DOHH2 (cell line): ENCODE results near the gene MOB4.
A peak's percentile ranks its signal among the peaks of the same experiment; 100 is the strongest.

ENCODE experiments used
- H3F3A ChIP-seq: fragments of 200-600 bp; sonication (generic), shearing (Covaris generic); 2 replicates; pipeline ENCODE4 v1.6.0; 2016; ENCODE audit warnings: antibody characterized with exemption, mild to moderate bottlenecking; ENCODE audit not compliant: control insufficient read depth, insufficient read depth
- H3K27ac ChIP-seq: fragments of 200-600 bp; sonication (generic); 2 replicates; pipeline ENCODE4 v1.5.1; 2014; ENCODE audit warnings: low read depth, mild to moderate bottlenecking, low read length, moderate library complexity
- H3K27me3 ChIP-seq: fragments of 200-600 bp; sonication (generic); 2 replicates; pipeline ENCODE4 v1.6.1; 2014; ENCODE audit warnings: mild to moderate bottlenecking, low read length, mixed read lengths; ENCODE audit not compliant: control insufficient read depth
- H3K36me3 ChIP-seq: fragments of 200-600 bp; sonication (generic); 2 replicates; pipeline ENCODE4 v1.6.1; 2014; ENCODE audit warnings: mild to moderate bottlenecking, low read length, moderate library complexity, mixed read lengths; ENCODE audit not compliant: control insufficient read depth
- H3K4me1 ChIP-seq: fragments of 200-600 bp; sonication (generic); 2 replicates; pipeline ENCODE4 v1.6.1; 2014; ENCODE audit warnings: mild to moderate bottlenecking, low read length, mixed read lengths; ENCODE audit not compliant: control insufficient read depth
- H3K4me2 ChIP-seq: fragments of 200-600 bp; sonication (generic); 2 replicates; pipeline ENCODE4 v1.6.0; 2014; ENCODE audit warnings: mild to moderate bottlenecking, low read length, moderate library complexity
- H3K4me3 ChIP-seq: fragments of 200-600 bp; sonication (generic); 2 replicates; pipeline ENCODE4 v1.5.1; 2014; ENCODE audit warnings: mild to moderate bottlenecking, low read length, mixed read lengths
- H3K79me2 ChIP-seq: fragments of 200-600 bp; sonication (generic); 2 replicates; pipeline ENCODE4 v1.6.1; 2014; ENCODE audit warnings: mild to moderate bottlenecking, low read length, mixed read lengths; ENCODE audit not compliant: control insufficient read depth
- H3K9me2 ChIP-seq: fragments of 200-600 bp; sonication (generic); replicated peaks from 2 replicates; pipeline ENCODE4 v1.6.1; 2014; ENCODE audit warnings: mild to moderate bottlenecking, low read length, mixed read lengths; ENCODE audit not compliant: control insufficient read depth
- H3K9me3 ChIP-seq: fragments of 200-600 bp; sonication (generic); 2 replicates; pipeline ENCODE4 v1.6.1; 2014; ENCODE audit warnings: antibody characterized with exemption, low read length, mixed read lengths; ENCODE audit not compliant: control insufficient read depth, insufficient read depth
- H4K20me1 ChIP-seq: fragments of 200-600 bp; sonication (generic); 2 replicates; pipeline ENCODE4 v1.6.0; 2014; ENCODE audit warnings: low read depth, mild to moderate bottlenecking, antibody characterized with exemption, low read length, moderate library complexity; ENCODE audit not compliant: control insufficient read depth, insufficient read depth
- CTCF ChIP-seq: fragments of 200-600 bp; sonication (generic); IDR thresholded peaks from one replicate; pipeline ENCODE4 v1.5.1; 2014; ENCODE audit warnings: antibody characterized with exemption, mild to moderate bottlenecking, low read depth, low read length; ENCODE audit not compliant: poor library complexity, severe bottlenecking
- EZH2phosphoT487 ChIP-seq: fragments of 200-600 bp; sonication (generic); IDR thresholded peaks from 2 replicates; pipeline ENCODE4 v1.6.1; 2017; ENCODE audit warnings: borderline replicate concordance, mild to moderate bottlenecking, antibody characterized with exemption, low read length, moderate library complexity, mixed read lengths

Gene MOB4

DNA sequence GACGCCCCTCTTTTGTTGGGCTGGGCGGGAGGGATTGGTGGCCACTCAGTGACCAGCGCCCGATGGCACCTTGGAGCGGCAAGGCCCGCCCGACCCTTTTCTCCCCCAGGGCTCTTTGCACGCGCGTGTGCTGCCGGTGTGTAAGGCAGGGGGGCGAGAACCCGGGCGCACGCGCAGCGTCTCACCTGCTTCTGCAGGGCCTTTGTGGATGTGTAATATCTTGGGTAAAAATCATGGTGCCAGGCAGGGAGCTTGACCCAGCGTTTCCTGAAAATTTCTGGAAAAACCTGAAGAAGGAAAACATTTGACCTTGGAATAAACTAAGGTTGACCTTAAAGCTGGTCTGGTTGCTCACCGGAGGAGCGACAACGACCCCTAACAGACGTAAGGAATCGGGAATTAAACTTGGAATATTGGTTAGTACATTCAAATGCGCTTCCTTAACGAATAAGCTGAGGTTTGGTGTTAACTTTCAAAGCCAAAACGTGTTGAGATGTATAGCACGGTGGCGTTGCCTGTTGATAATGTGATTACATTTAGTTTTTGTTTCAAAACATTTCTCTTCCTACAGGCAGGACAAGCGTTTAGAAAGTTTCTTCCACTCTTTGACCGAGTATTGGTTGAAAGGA, 15.2 kb upstream of the MOB4 start:
- peaks cover 89% of the 10 kb centered on the region for H3K36me3 ChIP-seq
- H3K9me3 ChIP-seq = no peaks in the 10 kb centered on the region

DNA sequence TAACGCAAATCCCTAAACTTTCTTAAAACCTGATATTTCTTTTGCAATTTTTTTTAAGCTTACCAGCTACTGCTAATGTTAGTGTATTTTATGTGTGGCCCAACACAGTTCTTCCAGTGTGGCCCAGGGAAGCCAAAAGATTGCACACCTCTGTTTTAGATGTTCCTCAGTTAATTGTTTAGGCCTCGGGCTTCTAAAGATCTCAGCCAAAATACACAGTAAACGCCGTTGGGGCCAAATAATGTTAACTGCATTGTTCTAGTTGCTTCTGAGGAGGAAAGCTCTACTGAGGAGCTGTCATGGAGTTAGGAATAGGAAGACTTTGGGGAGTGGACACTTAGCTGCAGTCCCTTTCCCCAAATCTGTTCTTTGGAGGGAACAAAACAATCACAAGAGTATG, 13.7 kb upstream of the MOB4 start:
- Histone ChIP-seq H3K27me3 (no peaks in the 10 kb centered on the region), H3K4me3 (peak overlapping the region; percentile 74), H4K20me1 (peaks cover 17% of the 10 kb centered on the region), H3K36me3 (peaks cover 86% of the 10 kb centered on the region), H3K4me1 (peaks cover 30% of the 10 kb centered on the region), H3K4me2 (peak overlapping the region; percentile 89), H3F3A (peaks cover 52% of the 10 kb centered on the region), H3K9me2 (no peaks in the 10 kb centered on the region), H3K79me2 (peaks cover 75% of the 10 kb centered on the region), H3K9me3 (no peaks in the 10 kb centered on the region), H3K27ac (0 out of 2 replicates have a peak overlapping the region, but pooled peaks have one; percentile 3)
- TF ChIP-seq EZH2phosphoT487 = no peak
- no peak for TF ChIP-seq CTCF

More for the DNA sequence above, 15.2 kb upstream of the MOB4 start:
- Histone ChIP-seq H4K20me1 (peaks cover 32% of the 10 kb centered on the region), H3K4me1 (peaks cover 46% of the 10 kb centered on the region), H3K27me3 (no peaks in the 10 kb centered on the region), H3K9me2 (no peaks in the 10 kb centered on the region), H3F3A (peaks cover 44% of the 10 kb centered on the region), H3K79me2 (peaks cover 87% of the 10 kb centered on the region), H3K4me2 (peak overlapping the region; percentile 89), H3K4me3 (peak overlapping the region; percentile 74), H3K27ac (peak overlapping the region; percentile 76)
- no peak for TF ChIP-seq CTCF
- no peak for TF ChIP-seq EZH2phosphoT487

- Histone ChIP-seq H3K79me2 (peaks cover 70% of the 10 kb centered on the region), H3K4me3 (peak overlapping the region; percentile 74), H4K20me1 (peaks cover 13% of the 10 kb centered on the region), H3K27me3 (no peaks in the 10 kb centered on the region), H3K36me3 (peaks cover 81% of the 10 kb centered on the region), H3K4me1 (peaks cover 25% of the 10 kb centered on the region), H3K4me2 (peak overlapping the region; percentile 89), H3F3A (peaks cover 52% of the 10 kb centered on the region), H3K9me2 (no peaks in the 10 kb centered on the region), H3K27ac (0 out of 2 replicates have a peak overlapping the region, but pooled peaks have one; percentile 3), H3K9me3 (no peaks in the 10 kb centered on the region)
- TF ChIP-seq EZH2phosphoT487 (no peak), CTCF (no peak)
These were observed 13.2 kb upstream of the MOB4 start for GRCh38 chr2:197502685-197503084.
